Stimulated activated effector memory CD8-positive, alpha-beta T cell treated with anti-CD3 and anti-CD28 coated beads, Interleukin-12 subunit alpha, Interleukin-12 subunit beta, amount 100 ng/mL, for 72 hours (primary cell): Measurements from ENCODE around the gene WBP1.
"Not testable (repeated sequence)": the region's sequence is repeated elsewhere in the genome, so short reads cannot be mapped to it uniquely, and the experiment has no call there.

Source experiments
- ATAC-seq: fragments of 150-1000 bp; cut with Tn5 transposase; 2 replicates; pipeline ENCODE4 v1.10.0; 2021
- DNase-seq, 2 donors: peaks; one replicate each; pipeline ENCODE4 v3.0.0; 2021 to 2022; ENCODE audit warnings: low spot score in 2 of 2
- H3K27ac Mint-ChIP-seq: one replicate; pipeline ENCODE4 v1.8.0; 2022; ENCODE audit warnings: mild to moderate bottlenecking, mixed read lengths
- H3K36me3 Mint-ChIP-seq: one replicate; pipeline ENCODE4 v1.8.0; 2022; ENCODE audit warnings: mild to moderate bottlenecking, mixed read lengths
- H3K4me1 Mint-ChIP-seq: one replicate; pipeline ENCODE4 v1.8.0; 2022; ENCODE audit warnings: mixed read lengths
- H3K4me3 Mint-ChIP-seq: one replicate; pipeline ENCODE4 v1.8.0; 2022; ENCODE audit warnings: mild to moderate bottlenecking, mixed read lengths
- H3K9me3 Mint-ChIP-seq: one replicate; pipeline ENCODE4 v1.8.0; 2022; ENCODE audit warnings: mixed read lengths

Gene WBP1

GRCh38 chr2:74481961-74482800 lies 23.9 kb downstream of the WBP1 start:
- Mint-ChIP-seq H3K4me1 (peaks cover 39% of the 10 kb centered on the region), H3K9me3 (no peaks in the 10 kb centered on the region), H3K36me3 (peaks cover 76% of the 10 kb centered on the region), H3K4me3 (peak overlapping the region; percentile 90), H3K27ac (peak overlapping the region; percentile 95)
- peak; percentile 65 for ATAC-seq
- DNase-seq: peak in 1 of 2 donors; percentile 88

- Mint-ChIP-seq H3K9me3 (no peaks in the 10 kb centered on the region), H3K4me3 (peak within 1 kb of the TSS; percentile 90), H3K4me1 (peaks cover 39% of the 10 kb centered on the region), H3K36me3 (peaks cover 68% of the 10 kb centered on the region), H3K27ac (peak within 1 kb of the TSS; percentile 95)
- peak; percentile 96 for ATAC-seq
- peak; percentile 79 to 96 for DNase-seq
Observed at GRCh38 chr2:74482801-74483674, 24.8 kb downstream of the WBP1 start, which contains the start of the genes CCDC142 and TTC31. Gene CCDC142 (minus strand): TSS chr2:74482998. CDS start chr2:74482837, 161 bp downstream. Gene TTC31 (plus strand): TSS chr2:74483081. CDS start chr2:74483096, 15 bp downstream.

GRCh38 chr2:74483675-74484164 lies 25.5 kb downstream of the WBP1 start:
- H3K36me3 Mint-ChIP-seq: peaks cover 65% of the 10 kb centered on the region
- H3K9me3 Mint-ChIP-seq, DNase-seq, ATAC-seq: not testable (repeated sequence)
- peaks cover 39% of the 10 kb centered on the region for H3K4me1 Mint-ChIP-seq
- H3K4me3 Mint-ChIP-seq: peak overlapping the region; percentile 90
- H3K27ac Mint-ChIP-seq: peak overlapping the region; percentile 95

- no peak for ATAC-seq
- peaks cover 62% of the 10 kb centered on the region for H3K36me3 Mint-ChIP-seq
Observed at GRCh38 chr2:74486141-74486540, 27.9 kb downstream of the WBP1 start.

GRCh38 chr2:74488643-74489481 lies 30.6 kb downstream of the WBP1 start:
- ATAC-seq (no peak), DNase-seq (no peak)
- H3K4me1 Mint-ChIP-seq: peaks cover 10% of the 10 kb centered on the region
- H3K9me3 Mint-ChIP-seq: no peaks in the 10 kb centered on the region
- no peak overlapping the region for H3K27ac Mint-ChIP-seq
- no peak overlapping the region for H3K4me3 Mint-ChIP-seq
- H3K36me3 Mint-ChIP-seq: peaks cover 76% of the 10 kb centered on the region

More at GRCh38 chr2:74486141-74486540, 27.9 kb downstream of the WBP1 start:
- no peak for DNase-seq
- Mint-ChIP-seq H3K27ac (no peak overlapping the region), H3K9me3 (no peaks in the 10 kb centered on the region), H3K4me1 (peaks cover 28% of the 10 kb centered on the region), H3K4me3 (no peak overlapping the region)

GRCh38 chr2:74489906-74490305 lies 31.7 kb downstream of the WBP1 start:
- H3K4me3 Mint-ChIP-seq: no peak overlapping the region
- no peak for ATAC-seq
- H3K9me3 Mint-ChIP-seq: no peaks in the 10 kb centered on the region
- no peak for DNase-seq
- peaks cover 10% of the 10 kb centered on the region for H3K4me1 Mint-ChIP-seq
- no peak overlapping the region for H3K27ac Mint-ChIP-seq
- H3K36me3 Mint-ChIP-seq: peaks cover 75% of the 10 kb centered on the region

GRCh38 chr2:74491648-74492544 lies 33.7 kb downstream of the WBP1 start:
- H3K27ac Mint-ChIP-seq: no peak overlapping the region
- H3K9me3 Mint-ChIP-seq: no peaks in the 10 kb centered on the region

GRCh38 chr2:74493546-74493945 lies 35.3 kb downstream of the WBP1 start:
- Mint-ChIP-seq H3K4me1 (peaks cover 13% of the 10 kb centered on the region), H3K4me3 (no peak overlapping the region), H3K9me3 (no peaks in the 10 kb centered on the region), H3K36me3 (peaks cover 54% of the 10 kb centered on the region), H3K27ac (peak overlapping the region; percentile 26)
- ATAC-seq (no peak), DNase-seq (no peak)

More at GRCh38 chr2:74491648-74492544, 33.7 kb downstream of the WBP1 start:
- H3K36me3 Mint-ChIP-seq: peaks cover 55% of the 10 kb centered on the region
- ATAC-seq: no peak
- H3K4me3 Mint-ChIP-seq: no peak overlapping the region
- DNase-seq: no peak
- peaks cover 2% of the 10 kb centered on the region for H3K4me1 Mint-ChIP-seq

GRCh38 chr2:74495440-74495839 lies 37.2 kb downstream of the WBP1 start:
- no peaks in the 10 kb centered on the region for H3K9me3 Mint-ChIP-seq
- H3K4me1 Mint-ChIP-seq: peaks cover 20% of the 10 kb centered on the region
- no peak overlapping the region for H3K4me3 Mint-ChIP-seq
- peaks cover 49% of the 10 kb centered on the region for H3K36me3 Mint-ChIP-seq
- ATAC-seq: no peak
- DNase-seq: no peak
- no peak overlapping the region for H3K27ac Mint-ChIP-seq

- ATAC-seq (no peak), DNase-seq (no peak)
- H3K4me1 Mint-ChIP-seq: peaks cover 29% of the 10 kb centered on the region
- no peaks in the 10 kb centered on the region for H3K9me3 Mint-ChIP-seq
- peak overlapping the region; percentile 88 for H3K27ac Mint-ChIP-seq
- H3K36me3 Mint-ChIP-seq: peaks cover 38% of the 10 kb centered on the region
- H3K4me3 Mint-ChIP-seq: peak overlapping the region; percentile 86
Observed at GRCh38 chr2:74496997-74497776, 38.9 kb downstream of the WBP1 start.

- no peaks in the 10 kb centered on the region for H3K9me3 Mint-ChIP-seq
- DNase-seq: no peak
- ATAC-seq: peak; percentile 52
Observed at GRCh38 chr2:74497777-74498499, 39.7 kb downstream of the WBP1 start.

GRCh38 chr2:74498500-74499266 lies 40.4 kb downstream of the WBP1 start:
- peak in 1 of 2 donors; percentile 74 for DNase-seq
- peak overlapping the region; percentile 86 for H3K4me3 Mint-ChIP-seq
- H3K36me3 Mint-ChIP-seq: peaks cover 25% of the 10 kb centered on the region
- peak; percentile 85 for ATAC-seq
- H3K4me1 Mint-ChIP-seq: peaks cover 42% of the 10 kb centered on the region
- H3K9me3 Mint-ChIP-seq: no peaks in the 10 kb centered on the region
- H3K27ac Mint-ChIP-seq: peak overlapping the region; percentile 88

More at GRCh38 chr2:74497777-74498499, 39.7 kb downstream of the WBP1 start:
- peak overlapping the region; percentile 88 for H3K27ac Mint-ChIP-seq
- H3K4me1 Mint-ChIP-seq: peaks cover 34% of the 10 kb centered on the region
- peaks cover 31% of the 10 kb centered on the region for H3K36me3 Mint-ChIP-seq
- H3K4me3 Mint-ChIP-seq: peak overlapping the region; percentile 86
